Hematopoietic multipotent progenitor cell treated with erythropoietin and hydrocortisone succinate and interleukin-3 and kit ligand, for 4 days (in vitro differentiated cells): ENCODE measurements around the gene ASIC4.

Source experiments
- DNase-seq: peaks from one replicate; pipeline ENCODE4 v3.0.0-alpha.2; 2015

Gene ASIC4

DNA sequence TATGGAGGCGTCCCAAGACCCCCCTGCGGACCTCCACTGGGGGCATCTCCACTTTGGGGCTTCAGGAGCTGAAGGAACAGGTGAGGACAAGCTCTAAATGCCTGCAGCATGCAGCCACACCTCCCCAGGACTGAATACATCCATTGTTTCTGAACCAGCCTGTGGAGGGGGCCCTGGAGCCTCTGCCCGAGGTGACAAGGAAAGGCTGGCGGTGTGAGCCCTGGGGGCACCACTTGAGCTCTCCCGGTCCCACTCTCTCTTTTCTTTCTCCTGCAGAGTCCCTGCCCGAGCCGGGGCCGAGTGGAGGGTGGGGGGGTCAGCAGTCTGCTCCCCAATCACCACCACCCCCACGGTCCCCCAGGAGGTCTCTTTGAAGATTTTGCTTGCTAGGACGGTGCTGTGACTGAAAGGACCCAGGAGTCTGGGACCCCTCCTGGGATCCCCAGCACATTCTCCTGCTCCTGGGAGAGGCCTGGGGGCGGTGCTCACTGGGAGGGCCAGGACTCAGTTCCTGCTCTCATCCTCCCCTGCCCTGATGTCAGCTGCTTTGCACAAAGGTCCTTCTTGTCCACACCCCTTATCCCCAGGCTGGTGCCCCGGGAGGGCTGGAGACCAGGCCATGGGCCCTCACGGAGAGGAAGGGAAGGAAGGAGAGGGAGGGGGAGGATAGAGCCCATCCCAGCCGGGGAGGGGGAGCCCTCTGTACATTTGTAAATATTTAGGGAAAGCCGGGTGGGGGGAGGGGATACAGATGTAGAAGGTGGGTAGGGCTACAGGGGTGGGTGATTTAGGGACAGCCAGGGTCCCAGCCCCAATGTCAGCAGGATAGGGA is 23.6 kb downstream of the ASIC4 start:
- no peak for DNase-seq

DNA sequence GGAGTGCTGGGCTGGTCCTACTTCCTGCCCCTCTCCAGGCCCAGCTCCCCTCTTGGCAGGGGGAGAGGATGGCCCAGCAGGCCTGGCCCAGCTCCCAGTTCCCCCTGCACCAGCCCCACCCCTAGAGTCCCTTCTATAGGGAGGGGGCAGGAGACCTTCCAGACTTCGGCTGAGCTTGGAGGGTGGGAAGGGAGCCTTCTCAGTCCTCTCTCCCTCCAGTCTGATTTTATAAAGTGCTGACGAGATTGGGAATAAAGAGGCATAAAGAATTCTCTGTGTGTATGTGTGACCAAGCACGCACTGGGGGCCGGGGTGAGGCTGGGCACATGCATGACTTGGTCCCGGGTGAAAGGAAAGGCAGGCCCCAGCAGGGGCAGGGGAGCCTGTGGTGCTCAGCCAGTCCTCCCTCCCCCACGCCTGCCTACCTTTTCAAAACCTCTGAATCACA is 24.2 kb downstream of the ASIC4 start:
- no peak for DNase-seq

DNA sequence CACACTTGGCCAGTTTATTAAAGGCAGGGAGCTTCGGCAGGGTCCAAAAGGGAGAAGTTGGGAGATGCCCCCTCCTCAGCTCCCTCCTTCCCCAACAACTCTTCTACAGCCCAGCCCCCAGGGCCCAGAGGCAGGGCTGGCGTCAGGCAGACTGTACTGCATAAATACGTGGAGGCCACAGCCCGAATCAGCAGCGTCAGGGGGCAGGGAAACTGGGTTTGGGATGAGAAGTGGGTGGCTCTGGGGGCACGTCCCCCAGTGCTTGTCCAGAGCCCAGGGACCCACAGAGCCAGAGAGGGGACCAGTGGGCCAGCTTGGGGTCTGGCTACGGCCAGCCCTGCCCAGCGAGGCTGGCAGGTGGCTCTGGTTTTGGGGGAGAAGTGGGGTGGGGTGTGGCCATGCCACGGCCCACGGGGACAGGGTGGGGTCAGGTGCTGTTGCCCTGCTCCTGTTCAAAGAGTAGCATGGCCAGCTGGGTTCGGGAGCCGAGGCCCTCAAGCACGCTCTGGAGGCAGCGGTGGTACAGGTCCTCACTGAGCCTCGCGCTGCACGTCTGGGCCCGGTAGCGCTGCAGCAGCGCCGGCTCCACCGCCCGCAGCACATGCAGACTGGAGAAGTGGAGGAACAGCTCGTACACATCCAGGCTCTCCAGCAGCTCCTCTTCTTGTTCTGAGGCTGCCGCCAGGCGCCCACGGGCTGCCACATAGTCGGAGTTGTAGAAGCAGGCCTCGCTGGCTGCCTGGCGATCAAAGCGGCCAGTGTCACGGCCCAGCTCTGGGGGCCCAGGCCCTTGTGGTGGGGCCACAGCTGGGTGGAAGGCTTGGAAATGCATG is 24.9 kb downstream of the ASIC4 start:
- no peak for DNase-seq

DNA sequence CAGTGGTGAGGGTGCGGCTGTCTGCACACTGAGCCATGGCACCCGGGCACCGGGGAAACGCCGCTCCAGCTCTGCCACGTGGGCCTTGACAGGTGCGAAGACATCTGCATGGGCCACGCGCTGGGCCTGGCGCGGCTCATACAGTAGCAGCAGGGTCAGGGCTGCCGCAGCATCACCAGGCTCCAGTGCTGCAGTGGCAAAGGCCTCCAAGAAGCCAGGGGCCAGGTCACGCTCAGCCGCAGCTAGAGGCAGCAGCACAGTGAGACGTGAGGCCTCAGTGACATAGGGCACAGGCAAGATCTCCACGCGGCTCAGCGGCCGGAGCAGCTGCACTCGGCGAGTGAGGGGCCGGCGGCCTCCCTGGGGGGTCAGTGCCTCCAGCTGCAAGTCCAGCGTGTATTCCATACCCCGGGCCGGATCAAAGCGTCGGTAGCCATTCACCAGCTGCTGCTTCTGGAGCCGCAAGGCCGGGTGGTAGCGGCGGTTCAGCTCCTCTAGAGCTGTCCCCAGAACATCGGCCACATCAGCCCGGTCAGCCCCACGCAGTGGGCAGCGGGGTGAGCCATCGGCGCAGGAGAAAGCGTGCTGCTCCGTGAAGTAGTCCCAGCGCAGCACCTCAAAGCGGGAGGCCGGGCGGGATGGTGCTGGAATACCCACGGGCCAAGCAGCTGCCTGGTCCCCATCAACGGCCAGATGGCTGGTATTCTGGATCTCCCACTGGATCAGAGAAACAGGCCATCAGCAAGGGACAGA is 25.8 kb downstream of the ASIC4 start:
- DNase-seq: no peak

DNA sequence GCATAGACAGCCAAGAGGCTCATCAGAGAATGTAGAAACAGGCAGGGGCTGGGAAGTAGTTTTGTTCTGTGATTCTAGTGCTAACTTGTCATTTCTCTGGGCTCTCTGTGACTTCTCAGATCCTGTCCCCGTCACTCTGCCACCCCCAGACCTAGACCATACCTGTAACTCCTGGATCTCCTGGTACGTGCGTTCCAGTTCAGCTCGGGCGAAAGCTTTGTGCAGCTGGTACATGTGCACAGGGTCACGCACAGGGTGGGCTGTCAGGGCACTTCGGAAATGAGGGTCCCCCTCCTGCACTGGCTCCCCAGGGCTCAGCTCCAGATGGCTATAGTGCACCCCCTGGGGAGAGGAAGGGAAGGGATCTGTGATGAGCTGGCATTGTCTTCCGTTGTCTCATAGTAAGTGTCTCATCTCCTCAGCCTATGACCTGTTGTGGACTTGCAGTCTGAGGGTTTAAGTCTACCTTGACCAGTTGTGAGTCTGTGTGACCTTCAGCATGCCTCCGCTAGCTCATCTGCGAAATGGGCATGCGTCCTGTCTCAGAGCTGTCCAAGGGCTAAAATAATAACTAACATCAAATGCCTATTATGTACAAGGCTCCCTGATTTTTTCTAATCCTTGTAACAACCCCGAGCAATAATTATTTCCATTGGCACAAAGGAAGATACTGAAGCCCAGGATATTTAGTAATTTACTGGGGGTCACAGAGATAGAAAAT is 26.7 kb downstream of the ASIC4 start:
- no peak for DNase-seq

DNA sequence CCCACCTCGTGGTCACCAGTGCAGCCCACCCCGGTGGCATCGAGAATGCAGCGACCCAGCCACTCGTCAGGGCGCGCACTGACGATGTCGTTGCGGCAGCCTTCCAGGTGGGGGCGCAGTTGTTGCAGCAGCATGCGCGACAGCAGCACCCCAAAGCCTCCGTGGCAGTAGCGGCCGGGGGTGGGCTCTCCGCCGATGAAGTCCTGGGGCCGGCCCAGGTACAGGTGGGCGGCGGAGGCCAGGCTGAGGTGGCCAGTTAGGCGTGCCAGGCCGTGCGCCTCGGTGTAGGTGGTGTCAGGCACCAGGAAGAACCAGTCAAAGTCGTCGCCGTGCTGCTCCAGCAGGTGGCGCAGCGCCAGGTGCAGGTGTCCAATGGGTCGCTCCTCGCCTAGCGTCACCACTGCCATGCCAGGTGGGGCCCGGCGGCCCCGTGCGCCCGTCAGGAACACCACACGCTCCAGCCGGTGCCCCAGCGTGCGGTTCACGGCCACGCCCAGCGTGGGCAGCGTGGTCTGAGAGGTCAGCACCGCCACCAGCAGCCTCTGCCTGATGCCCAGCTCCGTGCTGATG is 27.4 kb downstream of the ASIC4 start:
- peak; percentile 84 for DNase-seq

DNA sequence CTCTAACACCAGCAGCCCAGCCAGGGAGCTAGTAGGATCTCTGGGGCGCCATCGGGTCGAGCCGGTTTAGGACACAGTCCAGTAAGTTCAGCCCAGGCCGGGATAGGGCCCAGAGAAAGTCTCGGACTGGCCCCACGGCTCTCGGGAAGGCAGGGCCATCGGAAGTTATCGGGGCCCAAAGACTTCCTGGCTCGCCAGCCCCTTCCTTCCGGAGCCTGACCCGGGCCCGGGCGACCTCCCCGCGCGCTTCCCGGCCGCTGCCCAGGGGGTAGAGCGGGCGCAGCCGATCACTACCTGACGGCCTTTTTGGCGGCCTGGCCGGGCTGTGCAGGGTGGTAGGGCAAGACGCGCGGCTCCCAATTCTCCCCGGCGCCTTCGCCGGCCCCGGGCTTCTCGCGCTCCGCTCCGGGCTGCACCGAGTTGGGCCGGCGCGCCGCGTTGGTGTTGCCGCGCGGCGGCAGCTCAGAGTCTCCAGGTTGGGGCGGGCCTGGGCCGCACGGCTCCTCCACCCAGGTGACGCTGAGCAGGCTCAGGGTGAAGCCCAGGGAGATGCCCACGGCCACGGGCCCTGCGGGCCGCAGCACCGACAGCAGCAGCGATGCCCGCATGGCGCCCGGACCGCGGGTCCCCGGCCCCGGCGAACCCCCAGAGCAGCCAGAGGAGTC is 28.8 kb downstream of the ASIC4 start:
- DNase-seq: peak; percentile 28

DNA sequence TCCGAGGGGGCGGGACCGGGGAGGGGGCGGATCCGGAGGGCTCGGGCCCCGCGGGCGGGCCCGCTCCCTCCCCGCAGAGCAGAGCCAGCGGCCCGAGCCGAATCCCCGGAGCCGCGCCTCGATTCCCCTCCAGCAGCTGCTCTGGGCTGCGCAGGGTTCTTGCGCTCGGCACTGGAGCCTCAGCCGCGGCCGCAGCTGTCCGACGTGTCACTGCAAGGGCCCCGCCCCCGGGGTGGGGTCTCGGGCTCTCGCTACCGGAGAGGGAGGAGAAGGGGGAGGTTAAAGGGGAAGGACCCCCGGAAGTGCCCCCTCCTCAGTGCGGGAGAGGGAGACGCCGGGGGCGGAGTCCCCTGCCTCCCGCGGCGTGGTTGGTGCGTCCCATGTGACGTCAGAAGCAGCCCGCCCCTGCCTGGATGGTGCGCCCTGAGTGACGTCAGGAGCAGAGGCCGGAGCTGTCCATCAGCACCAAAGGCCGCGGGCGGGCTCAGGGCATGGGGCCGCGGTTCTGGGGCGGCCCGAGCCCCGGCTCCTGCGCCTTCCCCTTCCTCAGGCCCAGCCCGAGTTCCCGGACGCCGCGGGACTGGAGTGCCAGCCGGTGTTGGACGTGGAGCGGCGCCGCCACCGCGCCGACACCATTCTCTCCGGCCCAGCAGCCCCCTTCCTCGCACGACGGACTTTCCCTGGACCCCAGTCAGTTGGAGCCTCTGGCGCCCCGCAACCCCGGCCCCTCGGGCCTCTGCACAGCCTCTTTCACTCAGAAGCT is 29.5 kb downstream of the ASIC4 start, which contains the start of the genes CHPF and TMEM198:
CHPF (minus strand) TSS at position 214 of the 763 bp plus-strand sequence. CDS start 271 bp downstream, outside the sequence.
TMEM198 (plus strand) TSS at position 433 of the 763 bp plus-strand sequence. CDS start 700 bp downstream, outside the sequence.
- peak; percentile 97 for DNase-seq

DNA sequence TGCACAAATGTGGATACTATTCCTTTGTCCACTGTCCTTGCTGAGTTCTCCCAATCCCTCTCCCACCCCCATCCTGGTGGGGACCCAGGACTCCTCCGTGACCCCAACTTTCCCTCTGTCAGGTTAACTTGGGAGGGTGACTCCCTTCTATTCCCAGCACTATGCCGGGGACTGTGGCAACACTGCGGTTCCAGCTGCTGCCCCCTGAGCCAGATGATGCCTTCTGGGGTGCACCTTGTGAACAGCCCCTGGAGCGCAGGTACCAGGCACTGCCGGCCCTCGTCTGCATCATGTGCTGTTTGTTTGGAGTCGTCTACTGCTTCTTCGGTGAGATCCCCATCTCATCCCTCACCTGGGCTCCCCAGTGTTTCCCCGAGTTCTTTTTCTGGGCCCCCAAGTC is 30.3 kb downstream of the ASIC4 start:
- no peak for DNase-seq

DNA sequence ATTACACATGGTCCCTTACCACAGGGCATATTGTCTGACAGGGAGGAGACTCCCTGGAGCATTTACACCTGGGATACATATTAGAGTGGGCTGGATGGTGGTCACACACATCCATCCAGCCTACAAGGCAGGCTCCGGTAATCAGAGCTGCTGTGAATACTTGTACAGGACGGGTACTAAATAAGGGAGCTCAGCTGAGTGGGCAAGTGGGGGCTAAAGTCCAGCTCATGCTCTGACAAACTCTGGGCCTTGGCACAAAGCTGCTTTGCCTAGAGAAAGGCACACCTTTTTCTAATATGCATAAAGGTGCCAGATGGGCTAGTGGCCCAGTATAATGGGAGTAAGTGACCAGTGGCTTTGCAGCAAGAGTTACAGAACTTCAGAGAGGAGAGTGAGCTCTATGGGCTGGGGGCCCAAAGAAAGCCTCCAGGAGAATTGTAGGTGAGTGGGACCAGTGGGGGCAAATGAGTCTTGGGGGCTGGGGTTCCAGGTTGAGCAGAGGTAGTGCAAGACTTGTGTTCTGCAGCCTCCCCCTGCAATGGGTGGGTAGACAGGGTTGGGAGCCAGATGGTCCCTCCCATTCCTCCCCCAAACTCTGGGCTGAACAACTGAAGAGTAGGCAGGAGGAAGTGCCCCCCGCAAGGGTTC is 31.1 kb downstream of the ASIC4 start:
- no peak for DNase-seq

DNA sequence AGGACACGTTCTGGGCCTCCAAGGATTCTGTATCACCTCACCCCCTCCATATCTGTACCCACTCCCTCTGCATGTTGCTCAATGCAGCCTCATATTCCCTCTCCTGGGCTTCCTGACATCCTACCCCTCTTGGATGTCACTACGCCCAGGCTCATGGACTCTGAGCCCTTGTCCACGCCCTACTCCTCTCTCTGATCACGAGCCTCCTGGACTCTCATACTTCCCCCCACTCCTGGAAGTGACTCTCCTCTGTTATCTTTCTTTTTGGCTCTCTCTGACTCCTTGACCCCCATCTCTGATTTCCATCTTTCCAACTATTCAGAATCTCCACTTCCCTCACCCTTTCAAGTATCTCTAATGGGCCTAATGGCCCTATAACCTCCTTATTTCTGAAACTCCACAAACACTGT is 31.7 kb downstream of the ASIC4 start:
- no peak for DNase-seq

DNA sequence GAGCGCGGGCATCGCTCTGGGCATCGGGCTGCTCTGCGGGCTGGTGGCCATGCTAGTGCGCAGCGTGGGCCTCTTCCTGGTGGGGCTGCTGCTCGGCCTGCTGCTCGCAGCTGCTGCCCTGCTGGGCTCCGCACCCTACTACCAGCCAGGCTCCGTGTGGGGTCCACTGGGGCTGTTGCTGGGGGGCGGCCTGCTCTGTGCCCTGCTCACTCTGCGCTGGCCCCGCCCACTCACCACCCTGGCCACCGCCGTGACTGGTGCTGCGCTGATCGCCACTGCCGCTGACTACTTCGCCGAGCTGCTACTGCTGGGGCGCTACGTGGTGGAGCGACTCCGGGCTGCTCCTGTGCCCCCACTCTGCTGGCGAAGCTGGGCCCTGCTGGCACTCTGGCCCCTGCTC is 33.3 kb downstream of the ASIC4 start:
- no peak for DNase-seq

DNA sequence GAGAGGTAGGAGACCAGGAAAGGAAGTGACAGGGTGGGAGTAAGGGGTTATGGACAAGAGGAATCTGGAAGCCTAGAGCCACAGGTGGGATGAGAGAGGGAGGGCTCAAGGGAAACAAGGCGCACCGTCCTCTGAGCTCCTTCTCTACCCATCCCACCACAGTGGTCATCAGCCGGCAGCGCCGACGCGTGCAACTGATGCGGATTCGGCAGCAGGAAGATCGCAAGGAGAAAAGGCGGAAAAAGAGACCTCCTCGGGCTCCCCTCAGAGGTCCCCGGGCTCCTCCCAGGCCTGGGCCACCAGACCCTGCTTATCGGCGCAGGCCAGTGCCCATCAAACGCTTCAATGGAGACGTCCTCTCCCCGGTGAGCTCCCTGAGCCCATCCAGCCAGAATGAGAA is 34.7 kb downstream of the ASIC4 start:
- no peak for DNase-seq

DNA sequence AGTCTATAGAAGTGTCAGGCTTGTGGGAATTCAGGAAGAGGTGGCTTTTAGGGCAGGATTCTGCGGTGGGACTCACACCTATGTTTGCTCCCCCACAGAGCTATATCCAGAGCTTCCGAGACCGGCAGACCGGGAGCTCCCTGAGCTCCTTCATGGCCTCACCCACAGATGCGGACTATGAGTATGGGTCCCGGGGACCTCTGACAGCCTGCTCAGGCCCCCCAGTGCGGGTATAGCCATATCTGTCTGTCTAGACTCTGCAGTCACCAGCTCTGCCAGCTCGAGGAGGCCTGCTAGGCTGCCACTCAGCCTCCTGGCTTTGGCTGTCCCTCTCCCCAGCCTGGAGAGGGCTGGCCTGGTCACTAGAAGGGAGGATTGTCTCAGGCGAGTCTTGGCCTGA is 35.3 kb downstream of the ASIC4 start:
- DNase-seq: no peak

DNA sequence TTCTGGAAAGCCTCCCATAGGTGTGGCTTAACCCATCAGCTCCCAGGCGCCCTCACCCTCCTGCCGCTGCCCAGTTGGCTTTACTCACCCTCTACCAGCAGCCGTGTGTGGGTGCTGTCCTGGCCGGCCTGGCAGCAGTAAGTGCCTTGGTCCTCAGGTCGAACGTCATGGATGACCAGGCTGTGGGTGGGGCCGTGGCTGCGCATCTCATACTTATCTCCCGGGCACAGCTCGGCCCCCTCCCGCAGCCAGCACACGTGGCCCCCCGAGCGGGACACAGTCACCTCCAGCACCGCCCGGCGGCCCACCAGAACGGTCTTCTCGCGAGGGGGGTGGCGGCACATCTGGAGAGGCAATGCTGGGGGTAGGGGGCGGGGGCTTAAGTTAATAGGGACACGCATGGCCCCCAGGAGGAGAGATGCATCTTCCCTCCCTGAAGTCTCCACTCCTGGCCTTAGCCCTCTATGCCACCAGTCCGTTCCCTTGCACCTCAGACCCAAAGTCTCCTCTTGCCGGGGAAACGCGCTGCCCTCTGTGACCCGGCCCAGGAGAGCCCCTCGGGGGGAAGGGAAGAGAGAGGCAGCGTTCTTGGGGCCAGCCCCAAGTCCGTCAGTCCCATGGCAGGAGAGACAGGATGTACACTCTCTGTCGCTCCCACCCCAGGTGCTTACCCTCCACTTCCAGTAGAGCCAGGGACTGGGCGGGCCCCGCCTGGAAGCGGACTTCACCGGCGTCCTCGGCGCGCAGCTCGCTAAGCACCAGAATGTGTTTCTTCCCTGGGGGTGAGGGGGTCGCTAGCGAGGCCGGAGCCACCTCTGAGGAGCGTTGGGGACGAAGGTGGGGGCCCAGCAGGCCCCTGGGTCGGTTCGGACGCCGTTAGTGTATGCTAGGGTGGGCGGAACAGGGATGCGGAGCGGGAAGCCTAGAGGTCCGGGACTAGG is 37.4 kb downstream of the ASIC4 start:
- DNase-seq: peak; percentile 46

DNA sequence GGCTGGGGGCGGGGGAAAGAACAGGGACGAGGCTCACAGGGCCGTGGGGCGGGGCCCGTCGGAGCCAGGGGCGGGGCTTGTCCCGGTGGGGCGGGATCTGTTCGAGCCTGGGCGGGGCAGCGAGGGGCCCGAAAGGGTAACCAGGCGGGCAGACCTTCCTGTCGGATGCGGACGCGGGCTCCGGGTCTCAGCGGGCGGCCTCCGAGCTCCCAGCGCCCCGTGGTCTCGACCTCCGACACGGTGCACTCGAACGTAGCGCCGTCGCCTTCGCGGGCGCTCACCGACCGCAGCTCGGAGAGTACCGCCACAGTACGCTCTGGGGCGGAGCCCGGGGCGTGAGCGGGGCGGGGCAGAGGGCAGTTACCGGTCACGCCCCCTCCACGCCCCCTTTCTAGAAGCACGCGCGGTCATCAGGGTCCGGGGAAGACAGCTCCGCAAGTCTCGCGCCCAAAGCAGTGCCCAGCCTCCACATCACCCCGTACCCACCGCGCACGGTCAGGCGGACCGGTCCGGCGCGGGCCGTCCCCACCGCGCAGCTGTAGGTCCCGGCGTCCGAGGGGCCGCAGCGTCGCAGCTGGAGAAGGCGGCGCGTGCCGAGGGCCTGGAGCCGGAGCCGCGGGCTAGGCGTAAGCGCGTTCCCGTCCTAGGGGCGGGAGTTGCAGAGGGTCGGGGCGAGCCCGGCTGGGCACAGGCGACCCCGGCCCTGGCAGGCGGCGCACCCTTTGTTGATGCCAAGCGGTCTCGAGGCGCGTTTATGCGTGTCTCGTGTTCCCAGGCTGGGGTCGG is 38.3 kb downstream of the ASIC4 start:
- DNase-seq: peak; percentile 89

DNA sequence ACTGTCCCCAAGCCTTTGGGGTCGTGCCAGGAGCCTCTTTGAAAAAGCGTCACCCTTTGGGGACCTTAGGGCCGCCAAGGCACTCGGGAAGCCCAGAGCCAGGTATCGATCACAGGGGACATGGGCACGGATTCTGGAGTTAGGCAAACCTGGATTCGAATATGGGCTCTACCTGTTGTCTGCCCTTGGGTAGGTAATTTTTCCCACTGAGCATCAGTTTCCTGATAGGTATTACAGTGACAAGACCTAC is 38.8 kb downstream of the ASIC4 start:
- no peak for DNase-seq

DNA sequence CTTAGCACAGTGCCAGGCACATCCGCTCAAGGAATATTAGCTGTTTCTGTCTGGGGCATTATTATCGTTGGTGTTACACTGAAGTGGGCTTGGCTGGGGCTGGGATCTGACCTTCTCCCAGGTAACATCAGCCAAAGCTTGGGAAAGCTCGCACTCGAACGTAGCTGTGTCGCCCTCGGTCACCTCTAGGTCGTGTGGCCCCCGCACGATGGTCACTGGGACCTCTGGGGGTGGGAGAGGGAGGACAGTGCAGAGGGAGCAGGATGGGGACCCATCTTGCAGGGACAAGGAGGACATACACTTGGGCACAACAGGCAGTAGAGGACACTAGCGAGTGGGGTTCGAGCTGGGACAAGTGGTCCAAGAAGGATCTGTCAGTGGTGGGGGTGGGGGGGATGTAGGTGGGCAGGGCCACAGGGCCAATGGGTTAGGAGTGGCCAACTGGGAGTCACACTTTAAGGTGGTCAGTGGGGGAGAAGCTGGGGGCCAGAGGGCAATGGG is 39.2 kb downstream of the ASIC4 start:
- DNase-seq: no peak
